Muscle of arm (tissue), 12 donors: ENCODE data around the gene KDM5B. TPM values are rescaled to one million over a fixed set of nuclear protein-coding genes. Genes with fewer than 3 reads are reported as not detected.
"Not testable (repeated sequence)": the region's sequence is repeated elsewhere in the genome, so short reads cannot be mapped to it uniquely, and the experiment has no call there.

Source experiments
- DNase-seq: peaks from one replicate; pipeline ENCODE4 v3.0.0-alpha.2; 2013
- polyA plus RNA-seq, 12 donors: library from polyadenylated mRNA; unstranded; fragments of 120-200 nt; gene quantifications; one replicate each; pipeline ENCODE4 v1.2.1, GENCODE V29; 2013; ENCODE audit not compliant: insufficient read length in 12 of 12

KDM5B gene
- polyA plus RNA-seq, 12 donors: 37.7 to 88.6 (median 46.1) TPM; not detected in 1

- DNase-seq: not testable (repeated sequence)
These were observed 94.0 kb downstream of the KDM5B start for GRCh38 chr1:202714202-202714601.

- DNase-seq: no peak
These were observed 95.1 kb downstream of the KDM5B start for GRCh38 chr1:202713110-202713509.

DNA sequence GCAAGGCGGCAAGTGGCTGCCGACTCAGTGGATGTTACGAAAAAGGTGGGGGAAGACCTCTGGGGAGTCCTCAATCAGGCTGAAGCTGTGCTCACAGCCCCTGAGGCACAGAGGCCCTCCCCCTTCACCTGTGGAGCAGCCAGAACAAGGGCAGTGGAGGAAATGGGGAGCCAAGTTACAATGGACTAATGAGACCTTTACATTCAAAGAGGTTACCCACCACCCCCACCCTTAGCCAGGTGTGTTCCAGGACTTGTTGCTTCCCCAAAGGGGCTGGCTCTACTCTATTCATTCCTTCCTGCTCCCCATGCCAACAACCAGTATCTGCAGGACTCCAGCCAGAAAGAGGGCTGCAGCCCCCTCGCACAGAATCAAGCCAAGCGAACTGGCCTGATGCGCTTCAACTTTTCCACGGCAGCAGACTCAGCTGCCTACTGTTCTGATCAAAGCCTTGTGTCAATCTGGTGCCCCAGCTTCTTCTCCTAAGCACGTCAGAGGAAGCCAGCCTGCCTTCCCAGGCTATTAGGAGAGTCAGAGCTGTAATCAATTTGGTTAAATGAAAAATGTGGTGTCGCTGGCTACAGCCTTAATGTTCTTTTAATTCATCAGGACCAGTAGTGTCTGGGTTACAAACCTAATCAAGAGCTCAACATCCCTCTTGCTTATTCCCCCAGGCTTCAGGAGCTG, 96.1 kb downstream of the KDM5B start:
- DNase-seq: no peak

- DNase-seq: peak; percentile 43
These were observed 97.9 kb downstream of the KDM5B start, which contains the start of gene SYT2 for GRCh38 chr1:202710070-202711045. Gene SYT2, minus strand, starts transcription at chr1:202710454. Its CDS starts 104,682 bp downstream, at chr1:202605772.

DNA sequence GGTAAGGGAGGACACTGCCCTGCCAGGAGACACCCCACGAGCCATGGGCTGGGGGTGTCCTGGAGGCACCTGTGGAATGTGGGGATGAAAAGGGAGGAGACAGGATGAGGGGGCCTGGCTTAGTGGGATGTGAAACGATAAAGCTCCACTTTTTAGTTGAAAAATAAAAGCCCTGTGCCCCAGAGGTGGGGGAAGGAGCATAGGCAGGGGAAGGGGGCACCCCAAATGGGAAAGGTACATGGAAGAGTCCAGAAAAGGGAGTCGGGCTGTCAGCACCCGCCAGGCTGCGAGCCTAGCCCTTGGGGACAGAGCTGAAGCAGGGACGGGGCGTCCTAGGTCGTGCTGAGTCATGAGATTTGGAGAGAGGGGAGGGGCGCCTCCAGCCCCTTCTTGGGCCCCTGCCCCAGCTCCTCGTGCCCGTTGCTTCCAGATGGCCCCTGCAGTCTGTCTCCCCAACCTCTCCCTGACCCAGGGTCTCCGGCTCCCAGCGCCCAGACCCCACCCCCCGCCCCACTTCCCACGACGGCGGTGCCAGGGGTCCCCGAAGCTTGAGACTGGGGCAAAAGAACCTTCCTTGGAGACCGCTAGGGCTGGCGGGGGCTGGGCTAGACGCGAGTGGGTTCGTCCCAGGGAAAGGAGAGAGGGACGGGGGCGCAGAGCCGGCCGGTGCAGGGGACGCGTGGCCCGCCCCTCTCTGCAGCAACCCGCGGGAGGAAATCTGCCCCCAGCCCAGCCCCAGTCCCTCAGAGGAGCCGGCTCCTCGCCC, 98.8 kb downstream of the KDM5B start:
- DNase-seq: no peak

GRCh38 chr1:202708456-202709275, 99.6 kb downstream of the KDM5B start:
- no peak for DNase-seq

GRCh38 chr1:202706851-202707250, 101.4 kb downstream of the KDM5B start:
- no peak for DNase-seq

GRCh38 chr1:202704601-202705000, 103.6 kb downstream of the KDM5B start:
- DNase-seq: no peak

GRCh38 chr1:202703191-202703590, 105.0 kb downstream of the KDM5B start:
- DNase-seq: no peak

GRCh38 chr1:202702088-202702487, 106.1 kb downstream of the KDM5B start:
- no peak for DNase-seq

DNA sequence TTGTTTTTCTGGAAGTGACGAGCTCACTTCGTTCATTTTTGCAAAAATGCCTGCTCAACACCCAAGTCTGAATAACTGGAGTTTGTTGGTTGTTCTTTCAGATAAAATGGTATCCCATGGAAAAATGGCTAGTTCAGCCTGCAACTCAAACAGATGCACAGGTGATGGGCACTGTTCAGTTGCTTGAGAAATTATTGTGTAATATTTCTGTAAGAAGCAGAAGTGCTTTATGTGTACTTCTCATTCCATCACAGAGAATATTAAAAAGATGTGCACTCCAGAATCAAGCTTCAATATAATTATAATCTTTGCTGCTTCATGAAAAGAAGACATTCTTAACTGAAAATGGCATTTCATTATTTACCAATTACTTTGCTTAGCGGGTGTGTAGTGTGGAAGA, 107.0 kb downstream of the KDM5B start:
- DNase-seq: no peak

DNA sequence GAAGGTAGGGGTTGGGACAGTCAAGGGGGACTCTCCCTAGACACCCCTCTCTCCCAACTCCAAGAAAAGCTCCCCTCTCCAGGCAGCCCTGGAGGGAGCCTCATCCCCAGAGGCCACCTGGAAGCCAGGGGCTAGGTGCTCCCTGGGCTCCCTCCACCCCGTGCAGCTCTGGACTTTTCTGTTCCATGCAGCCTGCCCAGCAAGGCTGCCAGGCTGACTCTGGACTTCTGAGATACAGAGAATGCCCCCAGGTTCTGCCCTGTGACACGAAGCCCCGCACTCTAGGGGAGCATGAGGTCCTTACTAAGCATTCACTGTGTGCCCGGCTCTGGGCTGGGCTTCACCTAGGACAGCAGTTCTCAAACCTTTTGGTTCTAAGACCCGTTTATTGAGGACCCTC, 108.2 kb downstream of the KDM5B start:
- no peak for DNase-seq

DNA sequence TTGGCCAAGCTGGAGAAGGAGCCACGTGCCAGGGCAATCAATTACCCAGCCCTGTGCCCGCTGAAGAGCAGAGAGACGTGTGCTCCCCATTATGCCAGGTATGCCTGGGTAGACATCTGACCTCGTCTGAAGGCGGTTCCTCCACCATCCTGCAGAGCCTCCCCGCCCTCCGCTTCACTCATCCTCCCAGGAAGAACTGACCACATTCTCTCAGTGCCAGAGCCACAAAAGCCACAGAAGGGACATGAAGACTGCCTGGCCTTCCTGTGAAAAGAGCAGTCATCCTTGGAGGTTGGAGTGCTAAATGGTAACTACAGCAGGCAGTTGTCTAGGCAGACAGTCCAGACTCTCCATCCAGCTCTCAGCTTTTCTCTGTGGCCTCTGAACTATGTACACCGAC, 109.9 kb downstream of the KDM5B start:
- no peak for DNase-seq

DNA sequence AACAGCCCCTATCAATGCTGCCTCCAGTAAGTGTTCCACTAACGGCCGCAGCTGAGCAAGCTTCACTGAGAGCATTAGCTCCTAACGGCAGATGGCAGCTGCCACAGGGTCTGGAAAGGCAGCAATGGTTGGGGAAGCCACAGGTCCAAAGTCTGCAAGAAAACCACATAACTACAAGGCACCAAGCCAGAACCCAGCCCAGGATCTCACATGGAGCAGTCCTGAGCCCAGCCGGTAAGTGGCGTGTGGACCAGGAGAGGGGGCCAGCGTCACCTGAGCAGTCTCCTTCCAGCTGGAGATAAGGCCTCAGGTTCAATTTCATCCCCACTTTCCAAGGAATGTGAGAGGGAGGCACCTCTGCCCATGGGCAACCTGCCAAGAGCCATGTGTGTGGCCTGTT, 111.2 kb downstream of the KDM5B start:
- DNase-seq: no peak

- DNase-seq: no peak
These were observed 113.9 kb downstream of the KDM5B start for GRCh38 chr1:202694314-202694713.

DNA sequence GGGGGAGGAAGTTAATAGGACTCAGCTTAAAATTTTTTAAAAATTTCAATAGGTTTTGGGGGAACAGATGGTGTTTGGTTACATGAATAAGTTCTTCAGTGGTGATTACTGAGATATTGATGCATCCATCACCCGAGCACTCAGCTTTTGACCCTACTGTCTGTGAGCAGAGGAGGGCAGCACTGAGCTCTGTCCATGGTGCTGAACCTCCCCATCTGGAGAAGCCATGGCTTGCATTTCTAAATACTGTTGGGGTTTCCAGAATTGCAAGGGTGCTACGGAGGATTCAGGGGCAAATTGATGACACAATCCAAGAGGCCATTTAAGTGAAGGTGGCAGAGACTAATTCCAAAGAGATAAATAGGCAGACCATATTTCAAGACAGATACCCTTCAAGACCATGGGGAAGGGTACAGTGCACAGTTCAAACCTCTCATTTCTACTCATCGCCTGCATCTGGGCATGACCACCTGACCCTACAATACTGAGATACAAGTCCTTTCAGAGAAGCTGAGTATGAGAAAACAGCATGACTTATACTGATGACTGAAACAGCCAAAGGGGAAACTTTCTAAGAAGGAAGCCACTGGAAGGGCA, 115.2 kb downstream of the KDM5B start:
- DNase-seq: peak; percentile 81

- DNase-seq: no peak
These were observed 116.4 kb downstream of the KDM5B start for GRCh38 chr1:202691816-202692215.

GRCh38 chr1:202689493-202690342, 118.5 kb downstream of the KDM5B start:
- DNase-seq: no peak

- no peak for DNase-seq
These were observed 119.1 kb downstream of the KDM5B start for GRCh38 chr1:202689082-202689481.

GRCh38 chr1:202688401-202688800, 119.8 kb downstream of the KDM5B start:
- no peak for DNase-seq
